Esophagus mucosa (tissue), 1 donor: ENCODE data around the gene SAE1. TPM values are rescaled to one million over a fixed set of nuclear protein-coding genes. Genes with fewer than 3 reads are reported as not detected.
"Not testable (repeated sequence)": the region's sequence is repeated elsewhere in the genome, so short reads cannot be mapped to it uniquely, and the experiment has no call there.

ENCODE experiments used
- ATAC-seq: fragments of 200-7000 bp; cut with Tn5 transposase; one replicate; pipeline ENCODE4 v1.9.1; 2020
- total RNA-seq: library from RNA; stranded (reverse); gene quantifications from one replicate; pipeline ENCODE4 v1.2.4, GENCODE V29; 2023
- donor health status: DM: yes; HTN: yes; CAD: no.

The SAE1 gene
- total RNA-seq, 1 donor from 2014 or later, result 53.2 TPM

- no peak for ATAC-seq
These were observed 1.7 kb downstream of the SAE1 start for GRCh38 chr19:47132194-47132852.

DNA sequence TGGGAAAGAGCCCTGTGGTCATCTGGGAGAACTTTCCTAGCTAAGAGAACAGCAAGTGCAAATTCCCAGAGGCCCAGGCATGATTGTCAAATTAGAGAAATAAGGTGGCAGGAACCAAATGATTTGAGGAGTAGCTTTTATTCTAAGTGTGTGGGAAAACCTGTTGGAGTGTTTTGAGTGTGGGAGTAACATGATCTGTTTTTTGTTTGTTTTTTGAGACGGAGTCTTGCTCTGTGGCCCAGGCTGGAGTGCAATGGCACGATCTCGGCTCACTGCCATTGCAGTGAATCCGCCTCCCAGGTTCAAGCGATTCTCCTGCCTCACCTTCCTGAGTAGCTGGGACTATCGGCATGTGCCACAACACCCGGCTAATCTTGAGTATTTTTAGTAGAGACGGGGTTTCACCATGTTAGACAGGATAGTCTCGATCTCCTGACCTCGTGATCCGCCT lies 2.4 kb downstream of the SAE1 start:
- ATAC-seq, result no peak

DNA sequence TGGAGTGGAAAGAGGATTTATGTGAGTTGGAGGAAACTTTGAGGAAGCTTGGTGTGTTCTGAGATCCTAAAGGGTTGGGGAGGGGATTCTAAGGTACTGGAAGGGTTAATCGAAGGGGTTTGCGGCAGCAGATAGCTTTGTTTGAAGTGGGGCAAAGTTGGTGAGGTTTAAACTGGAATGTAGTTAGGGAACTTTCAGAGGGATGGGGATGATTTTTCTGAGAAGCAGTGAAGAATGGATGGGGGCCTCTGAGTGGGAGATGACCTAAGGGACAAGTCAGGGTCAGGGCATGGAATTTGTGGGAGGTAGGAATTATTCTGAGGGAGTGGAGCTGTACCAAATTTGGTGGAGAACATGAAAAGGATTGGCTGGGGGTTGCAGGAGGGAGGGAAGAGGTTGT lies 3.9 kb downstream of the SAE1 start:
- ATAC-seq, result no peak

DNA sequence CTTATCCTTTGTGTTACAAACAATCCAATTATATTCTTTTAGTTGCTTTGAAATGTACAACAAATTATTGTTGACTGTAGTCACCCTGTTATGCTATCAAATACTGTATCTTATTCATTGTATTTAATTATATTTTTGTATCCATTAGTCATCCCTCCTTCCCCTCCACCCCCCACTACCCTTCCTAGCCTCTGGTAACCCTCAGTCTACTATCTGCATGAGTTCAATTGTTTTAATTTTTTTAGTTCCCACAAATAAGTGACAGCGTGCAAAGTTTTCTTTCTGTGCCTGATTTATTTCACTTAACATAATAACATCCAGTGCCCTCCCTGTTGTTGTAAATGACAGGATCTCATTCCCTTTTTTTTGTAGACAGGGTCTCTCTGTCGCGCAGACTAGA lies 4.5 kb downstream of the SAE1 start:
- ATAC-seq, result no peak

GRCh38 chr19:47141252-47141651 lies 10.6 kb downstream of the SAE1 start:
- ATAC-seq, result not testable (repeated sequence)

GRCh38 chr19:47141695-47142094 lies 11.1 kb downstream of the SAE1 start:
- no peak for ATAC-seq

GRCh38 chr19:47142779-47143178 lies 12.1 kb downstream of the SAE1 start:
- ATAC-seq, result no peak

GRCh38 chr19:47143322-47144073 lies 12.9 kb downstream of the SAE1 start:
- no peak for ATAC-seq

DNA sequence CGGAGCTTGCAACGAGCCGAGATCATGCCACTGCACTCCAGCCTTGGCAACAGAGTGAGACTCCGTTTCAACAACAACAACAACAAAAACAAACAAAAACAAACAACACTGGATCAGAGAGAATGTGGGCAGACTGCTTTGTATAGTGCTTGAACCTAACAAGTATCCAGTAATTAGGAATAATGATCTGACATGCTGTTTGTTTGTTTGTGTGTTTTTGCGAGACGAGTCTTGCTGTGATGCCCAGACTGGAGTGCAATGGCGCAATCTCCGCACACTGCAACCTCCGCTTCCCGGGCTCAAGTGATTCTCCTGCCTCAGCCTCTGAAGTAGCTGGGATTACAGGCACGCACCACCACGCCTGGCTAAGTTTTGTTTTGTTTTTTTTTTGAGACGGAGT lies 14.0 kb downstream of the SAE1 start:
- no peak for ATAC-seq

- no peak for ATAC-seq
These were observed 15.2 kb downstream of the SAE1 start for GRCh38 chr19:47145639-47146486.

DNA sequence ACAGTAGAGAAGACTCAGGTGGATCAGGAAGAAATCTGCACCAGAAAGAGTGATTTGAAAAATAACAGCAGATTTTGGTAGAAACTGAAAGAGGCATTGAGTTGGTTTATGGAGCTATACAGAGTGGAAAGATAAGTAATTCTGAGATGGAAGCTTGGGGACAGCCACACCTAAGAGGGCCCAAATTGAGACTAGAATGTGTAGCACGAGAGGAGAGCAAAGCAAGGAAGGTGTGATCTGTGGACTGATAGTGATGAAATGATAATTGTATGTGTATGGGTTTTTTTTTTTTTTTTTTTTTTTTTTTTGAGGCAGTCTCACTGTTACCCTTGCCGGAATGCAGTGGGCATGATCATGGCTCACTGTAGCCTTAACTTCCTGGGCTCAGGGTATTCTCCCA lies 16.3 kb downstream of the SAE1 start:
- no peak for ATAC-seq

GRCh38 chr19:47151627-47152026 lies 21.0 kb downstream of the SAE1 start:
- ATAC-seq, result no peak

- ATAC-seq, result no peak
These were observed 21.6 kb downstream of the SAE1 start for GRCh38 chr19:47152205-47152604.

- ATAC-seq, result peak; percentile 92
These were observed 22.0 kb downstream of the SAE1 start for GRCh38 chr19:47152632-47153031.

- ATAC-seq, result peak; percentile 24
These were observed 22.6 kb downstream of the SAE1 start for GRCh38 chr19:47153266-47153665.

GRCh38 chr19:47155148-47155547 lies 24.5 kb downstream of the SAE1 start:
- no peak for ATAC-seq

GRCh38 chr19:47156861-47157430 lies 26.3 kb downstream of the SAE1 start:
- no peak for ATAC-seq

- peak; percentile 24 for ATAC-seq
These were observed 27.0 kb downstream of the SAE1 start for GRCh38 chr19:47157431-47158321.

- ATAC-seq, result peak; percentile 33
These were observed 27.7 kb downstream of the SAE1 start for GRCh38 chr19:47158367-47158791.

GRCh38 chr19:47158879-47159503 lies 28.4 kb downstream of the SAE1 start:
- peak; percentile 66 for ATAC-seq

DNA sequence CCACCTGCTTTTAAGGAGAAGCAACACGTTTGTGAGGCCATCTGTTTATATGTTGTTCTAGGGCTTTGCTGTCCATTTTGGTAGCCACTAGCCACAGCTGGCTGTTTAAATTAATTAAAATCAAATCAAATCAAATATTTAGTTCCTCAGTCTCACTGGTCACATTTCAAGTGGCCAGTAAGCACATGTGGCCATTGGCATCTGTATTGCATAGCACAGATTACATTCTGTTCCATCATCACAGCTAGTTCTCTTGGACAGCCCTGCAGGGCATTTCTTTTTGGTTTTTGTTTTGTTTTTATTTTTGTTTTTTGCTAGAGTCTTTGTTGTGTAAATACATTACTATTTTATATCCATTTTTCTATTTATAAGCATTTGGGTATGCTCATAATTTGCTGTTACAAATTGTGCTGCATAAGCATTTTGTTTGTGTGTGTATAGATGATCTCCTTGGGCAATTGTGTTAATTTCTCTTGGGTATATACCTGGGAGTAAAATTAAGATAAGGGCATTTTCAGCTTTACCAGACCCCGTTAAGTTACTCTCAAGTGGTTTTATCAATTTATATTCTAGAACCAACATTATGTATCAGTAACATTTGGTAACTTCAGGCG lies 31.3 kb downstream of the SAE1 start:
- ATAC-seq, result no peak
